ENCODE results near the gene APLF.
"Not testable (repeated sequence)": the region's sequence is repeated elsewhere in the genome, so short reads cannot be mapped to it uniquely, and the experiment has no call there.

APLF gene

DNA sequence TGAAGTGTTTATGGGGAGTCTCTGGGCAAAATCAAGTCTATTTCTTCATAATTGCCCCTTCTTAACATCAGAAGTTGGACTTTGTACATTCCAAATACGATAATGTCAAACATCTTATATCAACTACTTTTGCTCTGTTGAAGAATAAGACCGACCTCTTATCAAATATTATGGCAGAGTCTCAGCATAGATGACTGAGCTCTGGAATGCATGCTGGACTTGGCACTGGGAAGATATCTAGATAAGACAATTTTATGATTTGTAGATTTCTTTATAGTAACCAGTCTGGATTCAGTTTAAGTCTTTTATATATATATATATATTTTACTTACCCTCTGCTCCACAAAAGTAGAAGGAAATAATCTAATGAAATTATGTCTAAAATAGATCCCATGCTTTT, 8.2 kb downstream of the APLF start:
- no peak for FAIRE-seq
- DNase-seq (ENCODE audit: low spot score), result no peak

DNA sequence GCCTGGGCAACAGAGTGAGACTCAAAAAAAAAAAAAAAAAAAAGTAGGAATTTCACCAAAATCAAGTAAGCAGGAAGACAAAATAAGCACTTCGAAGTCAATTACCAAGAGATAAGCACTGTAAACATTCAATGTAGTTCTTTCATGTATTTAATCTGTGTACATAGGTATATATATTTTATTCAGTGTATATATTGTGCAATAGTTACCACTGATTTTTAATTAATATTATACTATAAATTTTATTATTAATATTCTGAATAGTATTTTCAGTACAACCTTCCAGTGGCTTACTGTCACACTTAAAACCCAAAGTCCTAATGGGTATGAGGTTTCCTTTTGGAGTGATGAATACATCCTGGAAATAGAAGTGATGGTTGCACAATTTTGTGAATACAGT, 9.1 kb downstream of the APLF start:
- no peak for FAIRE-seq
- DNase-seq (ENCODE audit: low spot score), result no peak

DNA sequence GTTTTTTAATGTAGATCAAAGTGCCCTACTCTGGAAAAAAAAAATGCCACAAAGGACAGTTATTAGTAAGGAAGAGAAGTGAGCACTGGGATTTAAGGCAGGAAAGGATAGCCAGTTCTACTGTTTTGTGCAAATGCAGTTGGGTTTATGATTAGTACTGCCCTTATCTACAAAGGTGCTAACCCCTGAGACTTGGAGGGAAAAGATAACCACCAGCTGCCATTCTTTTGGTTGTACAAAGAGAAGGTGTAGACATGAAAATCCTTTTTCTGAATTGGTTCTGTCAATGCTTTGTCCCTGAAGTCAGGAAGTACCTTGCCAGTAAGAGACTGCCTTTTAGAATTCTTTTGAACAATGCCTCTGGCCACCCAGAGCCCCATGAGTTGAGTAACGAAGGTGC, 11.3 kb downstream of the APLF start:
- no peak for FAIRE-seq
- no peak for DNase-seq (ENCODE audit: low spot score)

DNA sequence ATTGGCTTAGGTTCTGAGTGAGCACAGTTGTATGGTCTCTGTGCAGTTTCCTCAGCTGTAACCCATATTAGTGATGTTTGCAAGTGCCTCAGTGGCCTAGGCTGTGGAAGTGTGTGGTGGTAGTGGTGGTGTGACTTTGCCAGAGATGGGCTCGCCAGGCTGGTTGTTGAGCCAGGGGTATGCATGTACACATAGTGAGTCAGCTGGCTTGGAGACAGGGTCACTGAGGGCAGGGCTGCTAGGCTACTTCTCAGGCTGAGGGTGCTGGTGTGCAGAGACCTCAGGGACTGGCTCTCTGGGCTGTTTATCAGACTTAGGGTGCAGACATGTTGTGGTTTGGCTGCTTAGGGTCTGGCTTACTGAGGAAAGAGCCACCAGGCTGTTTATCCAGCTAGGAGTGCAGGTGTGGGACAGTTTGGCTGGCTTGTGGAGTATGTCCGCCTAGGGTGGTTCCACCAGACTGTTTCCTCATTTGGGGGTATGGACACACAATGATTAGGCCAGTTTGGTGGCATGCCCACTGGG, 15.0 kb downstream of the APLF start:
- peak; percentile 79 for FAIRE-seq
- no peak for DNase-seq (ENCODE audit: low spot score)

DNA sequence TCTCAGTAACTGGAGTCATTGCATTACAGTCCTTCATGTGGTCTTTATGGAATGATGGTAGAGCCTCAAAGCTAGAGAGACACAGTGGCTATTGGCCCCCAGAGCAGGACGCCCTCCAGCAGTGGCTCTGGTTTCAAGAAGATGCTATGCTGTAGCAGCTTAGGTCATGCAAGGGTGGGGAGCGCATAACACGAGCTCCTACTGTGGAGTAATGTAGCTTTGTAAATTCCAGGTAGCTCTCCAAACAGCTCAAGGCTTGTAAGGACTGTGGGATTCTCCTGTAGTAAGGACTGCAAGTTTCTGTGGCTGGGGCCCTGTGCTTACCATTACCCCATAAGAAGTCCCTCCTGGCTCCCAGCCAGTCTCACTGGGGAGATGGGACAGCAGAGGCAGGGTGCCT, 15.6 kb downstream of the APLF start:
- FAIRE-seq (no peak), DNase-seq (ENCODE audit: low spot score) (no peak)

DNA sequence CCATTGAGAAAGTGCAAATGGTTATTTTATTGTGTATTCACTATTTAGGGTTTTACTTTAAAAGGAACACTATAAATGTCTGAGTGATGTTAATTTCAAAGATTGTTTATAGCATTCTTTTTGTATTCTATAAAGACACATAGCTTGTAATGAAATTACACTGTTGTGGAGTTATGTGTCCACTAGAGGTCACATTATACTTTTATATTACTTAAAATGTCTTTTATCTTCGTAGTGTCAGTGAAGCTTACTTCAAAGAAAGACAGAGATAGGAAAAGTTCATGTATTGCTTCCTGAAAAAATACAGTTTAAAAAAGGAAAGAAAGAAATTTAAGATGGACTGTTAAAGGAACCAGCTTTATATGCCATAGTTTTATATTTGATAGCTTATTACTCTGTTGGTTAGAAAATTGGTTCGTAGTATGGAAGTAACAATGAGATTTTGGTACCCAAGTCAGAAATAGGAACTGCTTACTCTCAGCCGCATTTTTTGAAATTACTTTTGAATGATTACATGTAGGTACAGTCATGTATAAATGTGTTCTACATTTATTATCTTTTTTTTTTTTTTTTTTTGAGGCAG, 20.5 kb downstream of the APLF start:
- DNase-seq (ENCODE audit: low spot score), result peak; percentile 29
- no peak for FAIRE-seq

DNA sequence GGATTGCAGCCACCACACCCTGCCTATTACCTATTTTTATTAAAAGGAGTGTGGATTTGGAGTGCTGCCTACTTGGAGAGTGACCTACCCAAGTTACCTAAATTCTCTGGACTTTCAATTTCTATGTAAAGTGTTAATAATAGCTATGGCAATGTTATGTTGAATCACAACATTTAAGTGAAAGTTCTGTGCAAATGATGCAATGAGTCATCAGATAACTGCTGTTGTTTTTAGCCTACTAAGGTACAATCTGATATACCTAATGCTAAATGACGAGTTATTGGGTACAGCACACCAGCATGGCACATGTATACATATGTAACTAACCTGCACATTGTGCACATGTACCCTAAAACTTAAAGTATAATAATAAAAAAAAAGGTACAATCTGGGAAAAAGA, 21.2 kb downstream of the APLF start:
- DNase-seq (ENCODE audit: low spot score); FAIRE-seq: not testable (repeated sequence)

DNA sequence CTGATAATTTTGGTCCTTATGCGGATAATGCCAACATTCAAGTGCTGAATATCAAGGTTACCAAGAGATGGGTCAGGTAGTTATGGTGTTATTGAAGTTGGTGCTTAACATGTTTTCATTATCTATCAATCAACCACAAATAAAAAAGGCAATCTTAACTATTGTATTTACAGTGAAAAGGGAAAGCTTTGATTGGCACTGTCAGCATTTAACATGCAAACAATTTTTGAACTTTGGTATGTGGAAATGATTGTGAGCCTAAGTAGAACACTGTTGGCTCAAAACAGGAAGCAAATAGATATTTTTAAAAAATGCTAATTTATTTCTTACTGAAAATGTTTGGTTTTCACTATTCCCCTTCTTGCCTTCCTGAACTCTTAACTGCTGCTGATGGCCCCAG, 21.9 kb downstream of the APLF start:
- DNase-seq (ENCODE audit: low spot score) (no peak), FAIRE-seq (no peak)

DNA sequence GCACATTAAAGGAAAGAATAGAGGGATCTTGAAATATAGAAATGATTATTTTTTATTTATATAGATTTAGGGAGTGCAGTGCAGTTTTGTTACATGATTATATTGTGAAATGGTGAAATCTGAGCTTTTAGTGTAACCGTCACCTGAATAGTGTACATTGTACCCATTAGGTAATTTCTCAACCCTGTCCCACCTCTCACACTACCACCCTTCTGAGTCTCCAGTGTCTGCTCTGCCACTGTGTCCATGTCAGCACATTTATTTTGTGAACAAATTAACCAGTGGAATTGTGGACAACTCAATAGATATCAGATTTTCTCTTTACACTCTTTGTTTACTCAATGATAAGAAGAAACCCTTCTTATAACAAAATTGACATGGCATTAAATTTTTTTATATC, 24.2 kb downstream of the APLF start:
- DNase-seq (ENCODE audit: low spot score), result no peak
- FAIRE-seq, result no peak

DNA sequence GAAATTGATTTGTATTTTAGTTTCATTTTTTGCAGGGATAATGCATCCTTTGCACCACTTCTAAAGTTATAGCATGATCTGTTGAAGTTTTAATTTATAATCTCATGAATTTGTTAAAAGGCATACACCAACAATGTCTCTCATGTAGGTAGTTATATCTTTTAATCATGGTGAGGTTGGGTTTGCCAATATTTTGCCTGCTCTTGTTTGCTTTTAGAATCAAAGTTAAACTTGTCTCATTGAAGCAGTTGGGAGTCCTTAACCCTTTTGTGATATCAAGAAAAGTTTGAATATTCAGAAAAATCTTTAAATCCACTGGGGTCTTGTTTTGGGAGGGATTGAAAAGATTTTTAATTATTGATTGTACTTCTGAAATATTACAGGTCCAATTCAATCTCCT, 31.7 kb downstream of the APLF start:
- FAIRE-seq (no peak), DNase-seq (ENCODE audit: low spot score) (no peak)

DNA sequence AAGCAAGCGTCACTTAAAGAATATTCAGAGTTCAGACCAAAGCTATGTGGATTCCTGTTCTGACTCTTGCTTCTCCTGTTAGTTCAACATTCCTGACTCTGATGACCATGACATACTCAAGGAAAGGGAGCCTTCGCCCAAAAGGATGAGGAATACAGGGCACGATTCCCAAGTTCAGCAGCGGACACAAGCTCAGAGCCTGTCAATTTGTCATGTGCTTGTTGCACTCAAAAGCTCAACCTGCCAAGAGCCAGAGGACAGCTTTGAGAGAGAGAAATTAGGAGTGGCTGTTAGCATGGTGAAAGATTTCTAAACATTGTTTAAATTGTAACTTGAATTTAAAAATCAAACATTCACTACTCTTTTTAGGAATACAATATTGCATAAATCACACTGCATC, 33.3 kb downstream of the APLF start:
- no peak for FAIRE-seq
- no peak for DNase-seq (ENCODE audit: low spot score)

DNA sequence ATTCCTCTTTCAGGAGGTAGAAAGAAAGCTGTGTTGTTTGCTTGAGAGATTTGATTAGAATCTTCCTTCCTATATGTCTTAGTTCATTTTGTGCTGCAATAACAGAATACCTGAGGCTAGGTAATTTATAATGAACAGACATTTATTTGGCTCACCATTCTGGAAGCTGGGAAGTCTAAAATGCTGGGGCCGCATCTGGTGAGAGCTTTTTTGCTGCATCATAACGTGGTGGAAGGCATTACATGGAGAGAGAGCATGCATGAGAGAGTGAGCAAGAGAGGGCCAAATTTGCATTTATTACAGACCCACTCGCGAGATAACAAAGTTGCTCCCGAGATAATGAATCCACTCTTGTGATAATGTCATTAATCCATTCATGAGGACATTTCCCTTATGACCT, 34.4 kb downstream of the APLF start:
- FAIRE-seq (no peak), DNase-seq (ENCODE audit: low spot score) (no peak)

DNA sequence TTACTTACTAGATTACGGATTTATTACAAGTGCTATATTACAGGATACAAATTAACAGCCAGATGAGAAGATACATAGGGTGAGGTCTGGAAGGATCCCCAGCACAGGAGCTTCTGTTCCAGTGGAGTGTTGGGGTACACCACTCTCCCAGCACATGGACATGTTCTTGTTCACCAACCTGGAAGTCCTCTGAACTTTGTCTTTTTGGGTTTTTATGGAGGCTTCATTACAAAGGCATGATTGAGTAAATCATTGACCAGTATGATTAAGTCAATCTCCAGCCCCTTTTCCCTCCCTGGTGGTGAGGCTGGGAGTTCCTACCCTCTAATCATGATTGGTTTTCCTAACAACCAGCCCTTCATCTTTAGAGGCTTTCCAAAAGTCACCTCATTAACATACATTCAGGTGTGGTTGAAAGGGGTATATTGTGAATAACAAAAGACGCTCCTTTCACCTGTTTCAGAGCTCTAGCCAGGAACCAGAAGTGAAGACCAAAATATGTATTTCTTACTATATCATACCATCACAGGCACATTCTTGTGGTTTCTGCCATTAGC, 38.3 kb downstream of the APLF start:
- DNase-seq (ENCODE audit: low spot score) (no peak), FAIRE-seq (no peak)

DNA sequence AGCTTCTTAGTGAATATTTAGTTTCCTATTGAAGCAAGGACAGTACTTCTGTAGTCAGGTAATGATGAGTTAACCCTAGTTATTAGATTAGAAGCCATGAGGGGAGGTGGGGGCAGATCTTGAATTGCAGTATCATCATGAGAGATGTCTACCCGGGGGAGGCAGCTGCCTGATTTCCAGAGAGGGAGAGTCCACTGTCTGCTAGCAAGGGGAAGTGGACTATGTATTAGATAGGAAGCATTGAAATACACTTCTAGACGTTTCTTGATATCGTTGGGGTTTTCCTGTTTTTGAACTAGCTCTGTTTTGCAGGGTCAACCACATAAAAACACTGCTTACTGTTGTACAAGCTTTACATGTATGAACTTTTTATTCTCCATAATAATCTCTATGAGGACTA, 38.8 kb downstream of the APLF start:
- DNase-seq (ENCODE audit: low spot score) (no peak), FAIRE-seq (no peak)

DNA sequence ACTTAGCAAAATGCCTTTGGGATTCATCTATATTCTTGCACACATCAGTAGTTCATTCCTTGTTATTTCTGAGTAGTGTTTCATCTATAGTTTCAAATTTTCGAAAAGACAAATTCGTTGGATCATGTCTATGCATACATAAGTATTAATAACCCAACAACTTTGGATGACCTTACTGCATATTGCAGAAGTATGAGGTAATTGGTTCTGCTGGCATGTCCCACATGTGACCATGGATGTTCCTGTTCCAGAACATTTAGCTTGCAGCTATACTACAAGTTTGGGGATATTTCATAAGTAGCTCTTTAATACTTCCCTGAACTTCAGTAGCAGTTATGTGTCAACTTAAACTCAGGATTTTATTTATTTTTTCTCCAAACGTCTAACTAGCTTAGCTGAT, 44.9 kb downstream of the APLF start:
- FAIRE-seq, result no peak
- DNase-seq (ENCODE audit: low spot score), result no peak

DNA sequence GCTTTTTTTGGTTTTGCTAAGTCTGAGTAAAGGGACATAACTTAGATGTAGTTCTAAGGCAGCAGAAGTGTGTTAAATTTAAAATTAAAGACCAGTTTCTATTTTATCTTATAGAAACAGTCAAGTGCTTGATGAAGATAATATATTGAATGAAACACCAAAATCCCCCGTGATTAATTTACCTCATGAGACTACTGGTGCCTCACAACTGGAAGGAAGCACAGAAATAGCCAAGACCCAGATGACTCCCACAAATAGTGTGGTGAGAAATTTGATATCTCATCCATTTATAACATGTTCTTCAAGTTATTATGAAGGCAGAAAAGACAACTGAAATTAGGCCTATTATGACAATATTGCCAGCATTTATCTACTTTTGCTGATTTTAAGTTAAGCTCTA, 45.6 kb downstream of the APLF start:
- FAIRE-seq (no peak), DNase-seq (ENCODE audit: low spot score) (no peak)

DNA sequence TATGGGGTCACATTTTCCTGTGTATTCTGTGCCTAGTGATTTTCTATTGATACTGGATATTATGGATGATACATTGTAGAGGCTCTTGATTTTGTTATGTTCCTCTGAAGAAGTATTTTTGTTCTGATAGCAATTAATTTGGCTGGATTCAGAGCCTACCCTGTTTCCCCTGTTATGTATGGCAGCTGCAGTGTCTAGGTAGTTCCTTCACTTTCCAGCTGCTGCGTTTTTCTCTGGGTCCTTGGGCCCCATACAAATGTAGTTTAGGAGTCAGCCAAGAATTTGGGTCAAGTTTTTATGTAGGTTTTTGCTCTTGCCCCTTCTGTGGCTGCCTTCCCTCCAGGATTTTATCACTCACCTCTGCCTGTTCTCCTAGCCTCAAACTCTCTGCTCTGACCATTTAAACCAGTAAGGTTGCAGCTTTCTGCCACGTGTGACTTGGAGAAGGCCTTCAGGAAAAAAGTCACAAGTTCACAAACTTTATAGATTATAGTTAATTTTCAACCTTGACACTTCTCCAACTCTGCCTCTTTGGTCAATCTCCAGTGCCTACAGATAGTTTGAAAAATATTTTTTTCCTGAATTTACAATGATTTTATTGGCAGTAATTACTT, 47.0 kb downstream of the APLF start:
- DNase-seq (ENCODE audit: low spot score) (no peak), FAIRE-seq (no peak)

DNA sequence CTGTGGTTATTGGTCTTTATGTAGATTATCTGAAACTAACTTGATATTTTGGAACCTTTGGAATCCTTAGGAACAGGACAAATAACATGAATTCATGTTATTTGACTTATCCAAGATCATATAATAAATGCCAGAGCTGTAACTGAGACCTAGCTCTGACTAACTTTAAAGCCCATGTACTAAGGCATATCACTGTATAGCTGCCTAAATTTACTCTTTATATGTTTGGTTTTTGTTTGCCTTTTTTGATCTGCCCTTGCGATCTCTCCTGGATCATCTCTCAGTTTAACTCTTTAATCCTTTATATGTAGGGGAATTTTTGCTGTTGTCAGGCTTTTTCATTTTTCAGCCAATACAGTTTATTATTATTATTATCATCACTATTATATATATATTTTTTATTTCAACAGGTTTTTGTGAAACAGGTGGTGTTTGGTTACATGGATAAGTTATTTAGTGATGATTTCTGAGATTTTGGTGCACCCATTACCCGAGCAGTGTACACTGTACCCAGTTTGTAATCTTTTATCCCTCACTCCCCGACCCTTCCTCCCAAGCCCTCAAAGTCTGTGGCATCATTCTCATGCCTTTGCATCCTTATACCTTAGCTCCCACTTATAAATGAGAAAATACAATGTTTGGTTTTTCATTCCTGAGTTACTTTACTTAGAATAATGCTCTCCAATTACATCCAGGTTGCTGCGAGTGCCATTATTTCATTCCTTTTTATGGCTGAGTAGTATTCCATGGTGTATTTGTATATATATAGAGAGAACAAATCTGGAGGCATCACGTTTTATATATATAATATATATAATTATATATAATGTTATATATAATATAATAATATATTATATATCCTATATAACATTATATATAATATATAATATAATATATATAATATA, 48.9 kb downstream of the APLF start:
- FAIRE-seq (no peak), DNase-seq (ENCODE audit: low spot score) (no peak)

DNA sequence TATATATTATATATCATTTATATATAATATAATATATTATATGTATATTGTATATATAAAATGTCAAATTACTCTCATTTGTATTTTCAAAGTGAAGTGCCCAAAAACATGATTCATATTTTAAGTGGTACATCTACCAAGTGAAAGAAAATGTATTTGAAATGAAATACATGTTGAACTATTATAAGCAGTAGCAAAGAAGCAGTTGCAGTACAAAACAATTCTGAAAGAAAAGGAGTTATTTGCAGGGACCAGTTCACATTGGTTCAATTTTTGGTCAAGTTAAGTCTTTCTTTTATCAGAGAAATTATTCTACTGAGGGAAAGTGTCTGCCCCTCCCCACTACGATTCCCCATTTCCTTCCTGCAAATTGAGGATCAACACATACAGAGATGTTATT, 51.9 kb downstream of the APLF start:
- FAIRE-seq, result no peak

DNA sequence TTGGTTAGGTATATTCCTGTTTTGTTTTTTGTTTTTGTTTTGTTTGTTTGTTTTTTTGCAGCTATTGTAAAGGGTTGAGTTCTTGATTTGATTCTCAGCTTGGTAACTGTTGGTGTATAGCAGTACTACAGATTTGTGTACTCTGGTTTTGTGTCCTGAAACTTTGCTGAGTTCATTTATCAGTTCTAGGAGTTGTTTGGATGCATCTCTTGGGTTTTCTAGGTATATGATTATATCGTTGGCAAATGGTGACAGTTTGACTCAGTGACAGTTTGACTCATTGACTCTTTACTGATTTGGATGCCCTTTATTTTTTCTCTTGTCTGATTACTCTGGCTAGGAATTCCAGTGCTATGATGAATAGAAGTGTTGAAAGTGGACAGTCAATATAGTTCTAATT, 53.7 kb downstream of the APLF start:
- DNase-seq (ENCODE audit: low spot score), result no peak
- FAIRE-seq, result no peak

More for the DNA sequence above, 51.9 kb downstream of the APLF start:
- no peak for DNase-seq (ENCODE audit: low spot score)

DNA sequence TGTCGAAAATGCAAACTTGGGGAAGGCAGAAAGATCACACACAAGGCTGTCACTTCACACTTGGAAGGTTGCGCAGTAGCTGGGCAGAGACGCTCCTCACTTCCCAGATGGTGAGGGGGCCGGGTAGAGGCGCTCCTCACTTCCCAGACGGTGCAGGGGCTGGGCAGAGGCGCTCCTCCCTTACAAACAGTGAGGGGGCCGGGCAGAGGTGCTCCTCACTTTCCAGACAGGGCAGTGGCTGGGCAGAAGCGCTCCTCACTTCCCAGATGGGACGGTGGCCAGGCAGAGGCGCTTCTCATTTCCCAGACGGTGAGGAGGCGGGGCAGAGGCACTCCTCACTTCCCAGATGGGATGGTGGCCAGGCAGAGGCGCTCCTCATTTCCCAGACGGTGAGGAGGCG, 59.6 kb downstream of the APLF start:
- not testable (repeated sequence) for FAIRE-seq

More for the DNA sequence above, 59.6 kb downstream of the APLF start:
- DNase-seq (ENCODE audit: low spot score), result not testable (repeated sequence)

Data from urothelium cell line (cell line).